ENCODE measurements around the gene DKK1. TPM values are rescaled to one million over a fixed set of nuclear protein-coding genes. Genes with fewer than 3 reads are reported as not detected.

Gene DKK1
- total and polyA plus RNA-seq, 3 experiments from 2014 or later, result not detected

- ChIA-PET CTCF (no interaction called here), POLR2A (no interaction called here)
- H3K4me1 Mint-ChIP-seq, result no peaks in the 10 kb centered on the region
- Histone ChIP-seq H3K9me3 (ENCODE audit: low read length) (no peaks in the 10 kb centered on the region), H3K27ac (ENCODE audit: low read depth, low read length) (no peak overlapping the region), H3K4me3 (ENCODE audit: low read length) (no peak overlapping the region), H3K4me1 (ENCODE audit: insufficient read depth, low read length) (no peaks in the 10 kb centered on the region), H3K27me3 (ENCODE audit: insufficient read depth, low read length, poor library complexity, severe bottlenecking) (no peaks in the 10 kb centered on the region), H3K36me3 (ENCODE audit: insufficient read depth, low read length) (no peaks in the 10 kb centered on the region)
- no peak overlapping the region for H3K4me3 Mint-ChIP-seq
- no peaks in the 10 kb centered on the region for H3K27me3 Mint-ChIP-seq
- DNase-seq, result no peak
- no peak overlapping the region for H3K27ac Mint-ChIP-seq
- no peaks in the 10 kb centered on the region for H3K36me3 Mint-ChIP-seq
- peaks cover 0 to 9% (median 4%) of the 10 kb centered on the region in 5 donors for H3K9me3 Mint-ChIP-seq
Observed at GRCh38 chr10:52322323-52322722, 8.2 kb downstream of the DKK1 start.

GRCh38 chr10:52322936-52323335 lies 8.9 kb downstream of the DKK1 start:
- H3K36me3 Mint-ChIP-seq, result no peaks in the 10 kb centered on the region
- no peaks in the 10 kb centered on the region for H3K27me3 Mint-ChIP-seq
- no peaks in the 10 kb centered on the region for H3K36me3 ChIP-seq (ENCODE audit: insufficient read depth, low read length)
- H3K27ac ChIP-seq (ENCODE audit: low read depth, low read length), result no peak overlapping the region
- no peaks in the 10 kb centered on the region for H3K4me1 Mint-ChIP-seq
- CTCF ChIA-PET, result no interaction called here
- H3K4me3 Mint-ChIP-seq, result no peak overlapping the region
- H3K9me3 ChIP-seq (ENCODE audit: low read length), result no peaks in the 10 kb centered on the region
- no peak overlapping the region for H3K4me3 ChIP-seq (ENCODE audit: low read length)
- POLR2A ChIA-PET, result no interaction called here
- H3K27ac Mint-ChIP-seq, result no peak overlapping the region
- peaks cover 0 to 9% (median 4%) of the 10 kb centered on the region in 5 donors for H3K9me3 Mint-ChIP-seq
- no peaks in the 10 kb centered on the region for H3K27me3 ChIP-seq (ENCODE audit: insufficient read depth, low read length, poor library complexity, severe bottlenecking)
- no peak for DNase-seq
- no peaks in the 10 kb centered on the region for H3K4me1 ChIP-seq (ENCODE audit: insufficient read depth, low read length)

GRCh38 chr10:52326382-52326781 lies 12.3 kb downstream of the DKK1 start:
- POLR2A ChIA-PET, result no interaction called here
- peaks cover 0 to 13% (median 4%) of the 10 kb centered on the region in 5 donors for H3K9me3 Mint-ChIP-seq

GRCh38 chr10:52331638-52332364 lies 17.7 kb downstream of the DKK1 start:
- ChIA-PET CTCF (no interaction called here), POLR2A (no interaction called here)
- no peaks in the 10 kb centered on the region for H3K9me3 ChIP-seq (ENCODE audit: low read length)
- H3K27me3 ChIP-seq (ENCODE audit: insufficient read depth, low read length, poor library complexity, severe bottlenecking), result no peaks in the 10 kb centered on the region
- Mint-ChIP-seq H3K27ac (peak overlapping the region in 1 of 8 donors; percentile 73), H3K9me3 (peaks cover 0 to 10% (median 4%) of the 10 kb centered on the region in 5 donors), H3K4me1 (no peaks in the 10 kb centered on the region), H3K4me3 (no peak overlapping the region), H3K36me3 (no peaks in the 10 kb centered on the region), H3K27me3 (no peaks in the 10 kb centered on the region)
- H3K27ac ChIP-seq (ENCODE audit: low read depth, low read length), result no peak overlapping the region
- no peaks in the 10 kb centered on the region for H3K4me1 ChIP-seq (ENCODE audit: insufficient read depth, low read length)
- no peak for DNase-seq
- H3K4me3 ChIP-seq (ENCODE audit: low read length), result no peak overlapping the region
- no peaks in the 10 kb centered on the region for H3K36me3 ChIP-seq (ENCODE audit: insufficient read depth, low read length)

More at GRCh38 chr10:52326382-52326781, 12.3 kb downstream of the DKK1 start:
- Mint-ChIP-seq H3K27me3 (no peaks in the 10 kb centered on the region), H3K36me3 (no peaks in the 10 kb centered on the region), H3K4me3 (no peak overlapping the region), H3K4me1 (no peaks in the 10 kb centered on the region), H3K27ac (no peak overlapping the region)
- CTCF ChIA-PET, result no interaction called here
- Histone ChIP-seq H3K9me3 (ENCODE audit: low read length) (no peaks in the 10 kb centered on the region), H3K27me3 (ENCODE audit: insufficient read depth, low read length, poor library complexity, severe bottlenecking) (no peaks in the 10 kb centered on the region), H3K27ac (ENCODE audit: low read depth, low read length) (no peak overlapping the region), H3K4me1 (ENCODE audit: insufficient read depth, low read length) (no peaks in the 10 kb centered on the region), H3K4me3 (ENCODE audit: low read length) (no peak overlapping the region), H3K36me3 (ENCODE audit: insufficient read depth, low read length) (no peaks in the 10 kb centered on the region)
- DNase-seq, result no peak

- Histone ChIP-seq H3K27me3 (ENCODE audit: insufficient read depth, low read length, poor library complexity, severe bottlenecking) (no peaks in the 10 kb centered on the region), H3K36me3 (ENCODE audit: insufficient read depth, low read length) (no peaks in the 10 kb centered on the region), H3K27ac (ENCODE audit: low read depth, low read length) (no peak overlapping the region), H3K9me3 (ENCODE audit: low read length) (no peaks in the 10 kb centered on the region), H3K4me1 (ENCODE audit: insufficient read depth, low read length) (no peaks in the 10 kb centered on the region), H3K4me3 (ENCODE audit: low read length) (no peak overlapping the region)
- Mint-ChIP-seq H3K4me3 (no peak overlapping the region), H3K4me1 (no peaks in the 10 kb centered on the region), H3K36me3 (no peaks in the 10 kb centered on the region), H3K27ac (no peak overlapping the region), H3K27me3 (no peaks in the 10 kb centered on the region), H3K9me3 (peaks cover 0 to 15% (median 4%) of the 10 kb centered on the region in 5 donors)
- ChIA-PET POLR2A (no interaction called here), CTCF (no interaction called here)
- DNase-seq, result no peak
Observed at GRCh38 chr10:52332815-52333214, 18.7 kb downstream of the DKK1 start.

- no peak for DNase-seq
- Histone ChIP-seq H3K4me3 (ENCODE audit: low read length) (no peak overlapping the region), H3K36me3 (ENCODE audit: insufficient read depth, low read length) (no peaks in the 10 kb centered on the region), H3K9me3 (ENCODE audit: low read length) (no peaks in the 10 kb centered on the region), H3K27ac (ENCODE audit: low read depth, low read length) (no peak overlapping the region), H3K27me3 (ENCODE audit: insufficient read depth, low read length, poor library complexity, severe bottlenecking) (no peaks in the 10 kb centered on the region), H3K4me1 (ENCODE audit: insufficient read depth, low read length) (no peaks in the 10 kb centered on the region)
- Mint-ChIP-seq H3K27me3 (no peaks in the 10 kb centered on the region), H3K4me3 (no peak overlapping the region), H3K4me1 (no peaks in the 10 kb centered on the region), H3K9me3 (peaks cover 0 to 15% (median 4%) of the 10 kb centered on the region in 5 donors), H3K27ac (no peak overlapping the region), H3K36me3 (no peaks in the 10 kb centered on the region)
- CTCF ChIA-PET, result no interaction called here
- POLR2A ChIA-PET, result interaction anchor here (0.6 kb wide), 1 partner anchor 294 kb away, joined by 7 read pairs; no protein-coding TSS in a partner anchor
Observed at GRCh38 chr10:52334595-52334994, 20.5 kb downstream of the DKK1 start.

- no peak overlapping the region for H3K4me3 Mint-ChIP-seq
- POLR2A ChIA-PET, result no interaction called here
Observed at GRCh38 chr10:52335665-52336064, 21.6 kb downstream of the DKK1 start.

GRCh38 chr10:52337225-52337624 lies 23.1 kb downstream of the DKK1 start:
- Histone ChIP-seq H3K4me1 (ENCODE audit: insufficient read depth, low read length) (no peaks in the 10 kb centered on the region), H3K9me3 (ENCODE audit: low read length) (no peaks in the 10 kb centered on the region), H3K36me3 (ENCODE audit: insufficient read depth, low read length) (no peaks in the 10 kb centered on the region), H3K4me3 (ENCODE audit: low read length) (no peak overlapping the region), H3K27me3 (ENCODE audit: insufficient read depth, low read length, poor library complexity, severe bottlenecking) (no peaks in the 10 kb centered on the region), H3K27ac (ENCODE audit: low read depth, low read length) (no peak overlapping the region)
- no peaks in the 10 kb centered on the region for H3K4me1 Mint-ChIP-seq
- no peaks in the 10 kb centered on the region for H3K36me3 Mint-ChIP-seq
- peaks cover 0 to 7% (median under 1%) of the 10 kb centered on the region in 5 donors for H3K9me3 Mint-ChIP-seq
- H3K4me3 Mint-ChIP-seq, result no peak overlapping the region
- H3K27ac Mint-ChIP-seq, result no peak overlapping the region
- no peaks in the 10 kb centered on the region for H3K27me3 Mint-ChIP-seq
- no peak for DNase-seq
- ChIA-PET CTCF (interaction anchor here (1.2 kb wide), 1 partner anchor 18 kb away, joined by 3 read pairs; no protein-coding TSS in a partner anchor), POLR2A (no interaction called here)

More at GRCh38 chr10:52335665-52336064, 21.6 kb downstream of the DKK1 start:
- H3K27me3 ChIP-seq (ENCODE audit: insufficient read depth, low read length, poor library complexity, severe bottlenecking), result no peaks in the 10 kb centered on the region
- H3K36me3 ChIP-seq (ENCODE audit: insufficient read depth, low read length), result no peaks in the 10 kb centered on the region
- no peak overlapping the region for H3K27ac ChIP-seq (ENCODE audit: low read depth, low read length)
- CTCF ChIA-PET, result no interaction called here
- no peak for DNase-seq
- Mint-ChIP-seq H3K27ac (no peak overlapping the region), H3K4me1 (no peaks in the 10 kb centered on the region), H3K9me3 (peaks cover 0 to 12% (median 4%) of the 10 kb centered on the region in 5 donors), H3K36me3 (no peaks in the 10 kb centered on the region), H3K27me3 (no peaks in the 10 kb centered on the region)
- H3K9me3 ChIP-seq (ENCODE audit: low read length), result no peaks in the 10 kb centered on the region
- no peaks in the 10 kb centered on the region for H3K4me1 ChIP-seq (ENCODE audit: insufficient read depth, low read length)
- no peak overlapping the region for H3K4me3 ChIP-seq (ENCODE audit: low read length)

Data from CD8-positive, alpha-beta memory T cell (primary cell).